Skeletal muscle tissue (tissue), 4 donors: ENCODE data around the gene SETD4. TPM values are rescaled to one million over a fixed set of nuclear protein-coding genes. Genes with fewer than 3 reads are reported as not detected.
"Not testable (repeated sequence)": the region's sequence is repeated elsewhere in the genome, so short reads cannot be mapped to it uniquely, and the experiment has no call there.

ENCODE experiments used
- H3K27ac ChIP-seq: one replicate; pipeline ENCODE4 v1.7.0; 2013; ENCODE audit warnings: mild to moderate bottlenecking, low read depth, low read length, inconsistent platforms
- H3K27me3 ChIP-seq, 3 donors: one replicate each; pipeline ENCODE4 v1.7.0; 2013; ENCODE audit warnings: low read length in 3 of 3; ENCODE audit not compliant: control insufficient read depth in 3 of 3, insufficient read depth in 3 of 3
- H3K36me3 ChIP-seq, 3 donors: one replicate each; pipeline ENCODE4 v1.7.0; 2013; ENCODE audit warnings: low read length in 3 of 3; ENCODE audit not compliant: control insufficient read depth in 3 of 3, insufficient read depth in 3 of 3
- H3K4me1 ChIP-seq, 3 donors: one replicate each; pipeline ENCODE4 v1.7.0; 2013; ENCODE audit warnings: low read length in 3 of 3, mild to moderate bottlenecking in 3 of 3; ENCODE audit not compliant: control insufficient read depth in 3 of 3, insufficient read depth in 3 of 3
- H3K4me3 ChIP-seq, 3 donors: one replicate each; pipeline ENCODE4 v1.7.0; 2013; ENCODE audit warnings: low read length in 3 of 3
- H3K9ac ChIP-seq, 3 donors: one replicate each; pipeline ENCODE4 v1.7.0; 2013; ENCODE audit warnings: low read length in 3 of 3, mild to moderate bottlenecking in 3 of 3, moderate library complexity in 2 of 3, low read depth in 1 of 3
- H3K9me3 ChIP-seq, 3 donors: one replicate each; pipeline ENCODE4 v1.7.0; 2013; ENCODE audit warnings: low read length in 3 of 3; ENCODE audit not compliant: control insufficient read depth in 3 of 3
- total RNA-seq: library from RNA; depleted of rRNA; stranded (reverse); fragments of >200 nt; gene quantifications from one replicate; pipeline ENCODE4 v1.2.3, GENCODE V29; 2014
- donor health status: Osteomylitis.

The SETD4 gene, protein sequence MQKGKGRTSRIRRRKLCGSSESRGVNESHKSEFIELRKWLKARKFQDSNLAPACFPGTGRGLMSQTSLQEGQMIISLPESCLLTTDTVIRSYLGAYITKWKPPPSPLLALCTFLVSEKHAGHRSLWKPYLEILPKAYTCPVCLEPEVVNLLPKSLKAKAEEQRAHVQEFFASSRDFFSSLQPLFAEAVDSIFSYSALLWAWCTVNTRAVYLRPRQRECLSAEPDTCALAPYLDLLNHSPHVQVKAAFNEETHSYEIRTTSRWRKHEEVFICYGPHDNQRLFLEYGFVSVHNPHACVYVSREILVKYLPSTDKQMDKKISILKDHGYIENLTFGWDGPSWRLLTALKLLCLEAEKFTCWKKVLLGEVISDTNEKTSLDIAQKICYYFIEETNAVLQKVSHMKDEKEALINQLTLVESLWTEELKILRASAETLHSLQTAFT
- 14.1 TPM for total RNA-seq

DNA sequence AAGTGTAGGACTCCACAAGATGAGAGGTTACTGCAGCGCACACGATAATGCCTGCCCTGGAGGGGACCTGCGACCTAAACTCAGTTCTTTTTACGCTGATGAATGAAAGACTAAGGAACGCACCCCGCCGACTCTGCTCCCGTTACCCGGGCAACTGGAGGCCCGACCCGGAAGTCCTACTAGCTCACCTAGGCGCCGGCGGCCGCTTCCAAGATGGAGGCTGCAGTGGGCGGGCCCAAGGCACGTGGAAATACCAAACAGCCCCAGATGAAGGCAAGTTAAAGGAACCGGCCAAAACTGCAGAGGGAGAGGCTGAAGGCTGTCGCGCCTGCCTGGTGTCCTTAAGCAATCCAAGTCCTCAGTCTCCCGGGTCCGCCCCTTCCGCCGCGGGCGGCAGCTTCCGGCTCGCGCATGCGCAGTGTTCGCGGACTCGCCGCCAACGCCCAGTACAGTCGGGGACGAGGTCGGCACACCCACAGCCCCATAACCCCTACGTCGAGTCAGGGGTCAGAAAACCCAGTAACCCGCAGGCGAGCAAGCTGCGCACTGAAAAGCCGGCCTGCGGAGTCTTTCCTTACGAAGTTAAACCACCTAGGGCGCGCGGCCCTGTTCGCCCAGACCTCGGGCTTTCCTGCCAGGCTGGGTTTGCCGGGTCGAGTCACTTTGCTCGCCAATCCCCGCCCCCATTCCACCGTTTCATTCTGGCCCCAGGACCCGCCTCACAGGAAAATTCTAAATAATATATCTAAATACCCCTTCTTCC, at the start of gene SETD4:
Gene SETD4 (minus strand): TSS at position 368 of the 763 bp plus-strand sequence. CDS start 1,638 bp downstream, outside the sequence.
- Histone ChIP-seq H3K9ac (peak within 1 kb of the TSS; percentile 89 to 91 (median 89)), H3K9me3 (no peaks in the 10 kb centered on the region), H3K4me3 (peak within 1 kb of the TSS; percentile 92 to 100 (median 100)), H3K36me3 (peaks cover 16 to 25% (median 21%) of the 10 kb centered on the region in 3 donors), H3K27me3 (no peaks in the 10 kb centered on the region), H3K4me1 (peaks cover 20 to 22% (median 21%) of the 10 kb centered on the region in 3 donors), H3K27ac (peak within 1 kb of the TSS; percentile 91)

DNA sequence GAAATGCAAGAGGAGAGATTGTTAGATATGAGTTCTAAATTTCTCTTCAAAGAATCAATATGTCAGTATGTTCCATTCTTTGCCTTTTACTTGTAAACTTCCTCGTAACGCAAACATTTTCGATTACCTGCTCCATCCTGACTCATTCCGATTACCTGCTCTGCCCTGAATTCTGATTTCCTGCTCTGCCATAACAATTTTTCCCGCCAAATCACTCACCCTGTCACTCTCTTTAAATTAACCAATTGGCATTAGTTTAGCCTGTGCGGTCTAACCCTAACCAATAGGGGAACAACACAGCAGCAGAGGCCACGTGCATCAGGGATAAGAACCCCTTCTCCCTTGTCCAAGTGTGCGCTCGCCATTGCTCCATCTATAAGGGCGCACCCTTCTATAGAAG, 49.5 kb upstream of the SETD4 start:
- H3K36me3 ChIP-seq, result peaks cover 0 to 2% (median 0%) of the 10 kb centered on the region in 3 donors
- no peak overlapping the region for H3K4me3 ChIP-seq
- no peak overlapping the region for H3K9ac ChIP-seq
- no peaks in the 10 kb centered on the region for H3K9me3 ChIP-seq
- H3K27me3 ChIP-seq, result peaks cover 5 to 7% (median 6%) of the 10 kb centered on the region in 3 donors
- H3K4me1 ChIP-seq, result peaks cover 6 to 9% (median 8%) of the 10 kb centered on the region in 3 donors
- no peak overlapping the region for H3K27ac ChIP-seq

DNA sequence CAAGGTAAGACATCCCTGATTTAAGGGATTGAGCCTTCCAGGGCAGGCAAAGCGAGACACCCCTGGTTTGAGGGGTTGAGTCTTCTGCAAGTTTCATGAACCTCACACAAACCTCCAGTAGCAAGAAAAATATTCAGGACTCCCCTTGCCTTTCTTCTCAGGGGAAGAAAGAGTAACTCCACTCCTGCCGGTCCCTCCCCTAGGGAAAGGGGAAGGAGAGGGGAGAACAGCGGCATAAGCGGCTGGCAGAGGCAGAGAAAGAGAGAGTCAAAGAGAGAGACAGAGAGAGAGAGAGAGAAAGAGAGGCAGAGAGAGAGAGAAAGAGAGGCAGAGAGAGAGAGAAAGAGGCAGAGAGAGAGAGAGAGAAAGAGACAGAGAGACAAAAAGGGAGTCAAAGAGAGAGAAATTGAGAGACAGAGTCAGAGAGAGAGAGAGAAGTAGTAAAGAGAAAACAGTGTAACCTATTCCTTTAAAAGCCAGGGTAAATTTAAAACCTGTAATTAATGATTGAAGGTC, 45.1 kb upstream of the SETD4 start:
- Histone ChIP-seq H3K27ac (no peak overlapping the region), H3K27me3 (peaks cover 6 to 9% (median 7%) of the 10 kb centered on the region in 3 donors), H3K4me3 (peak overlapping the region in 2 of 3 donors; percentile 69 to 70), H3K36me3 (no peaks in the 10 kb centered on the region), H3K9ac (peak overlapping the region in 1 of 3 donors; percentile 76), H3K9me3 (no peaks in the 10 kb centered on the region), H3K4me1 (peaks cover 5 to 9% (median 8%) of the 10 kb centered on the region in 3 donors)

DNA sequence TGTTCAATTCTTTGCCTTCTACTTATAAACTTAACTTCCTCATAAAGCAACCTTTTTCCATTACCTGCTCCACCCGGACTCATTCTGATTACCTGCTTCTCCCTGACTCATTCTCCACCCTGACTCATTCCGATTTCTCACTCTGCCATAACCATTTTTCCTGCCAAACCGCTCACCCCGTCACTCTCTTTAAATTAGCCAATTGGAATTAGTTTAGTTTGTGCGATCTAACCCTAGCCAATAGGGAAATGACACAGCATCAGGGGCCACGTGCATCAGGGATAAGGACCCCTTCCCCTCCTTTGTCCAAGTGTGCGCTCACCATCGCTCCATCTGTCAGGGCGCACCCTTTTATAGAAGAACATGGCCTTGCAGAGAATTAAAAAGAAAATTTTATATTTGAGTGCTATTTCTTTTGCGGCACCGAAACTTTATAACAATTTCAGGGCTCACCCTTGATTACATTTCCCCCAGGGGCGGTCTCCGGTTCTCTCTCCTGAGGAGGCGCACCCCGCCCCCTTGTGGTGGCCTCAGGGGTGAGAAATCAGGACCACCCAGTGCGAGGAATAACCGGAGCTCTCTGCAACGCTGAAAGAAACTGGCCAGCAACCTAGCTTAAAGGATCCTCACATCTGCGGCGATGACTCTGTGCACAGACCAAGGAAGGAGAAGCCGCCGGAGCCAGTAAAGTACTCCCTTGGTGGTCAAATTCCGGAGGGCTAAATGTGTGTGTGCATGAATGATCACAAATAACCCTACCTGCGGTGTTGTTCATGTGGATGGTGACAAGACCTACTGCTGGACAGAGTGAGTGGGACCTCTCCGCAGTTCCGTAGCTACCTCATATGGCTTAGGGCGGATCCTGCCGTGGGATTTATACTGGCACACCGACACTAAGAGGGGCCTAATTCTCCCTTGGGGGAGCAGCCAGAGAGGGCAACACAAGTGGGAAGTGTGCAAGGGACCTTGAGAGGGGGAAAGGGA, 44.3 kb upstream of the SETD4 start:
- peaks cover 6 to 9% (median 7%) of the 10 kb centered on the region in 3 donors for H3K27me3 ChIP-seq
- H3K4me1 ChIP-seq, result peaks cover 5 to 9% (median 8%) of the 10 kb centered on the region in 3 donors
- H3K36me3 ChIP-seq, result no peaks in the 10 kb centered on the region
- no peaks in the 10 kb centered on the region for H3K9me3 ChIP-seq
- peak overlapping the region in 2 of 3 donors; percentile 72 to 76 for H3K9ac ChIP-seq
- peak overlapping the region in 2 of 3 donors; percentile 69 to 70 for H3K4me3 ChIP-seq
- no peak overlapping the region for H3K27ac ChIP-seq

DNA sequence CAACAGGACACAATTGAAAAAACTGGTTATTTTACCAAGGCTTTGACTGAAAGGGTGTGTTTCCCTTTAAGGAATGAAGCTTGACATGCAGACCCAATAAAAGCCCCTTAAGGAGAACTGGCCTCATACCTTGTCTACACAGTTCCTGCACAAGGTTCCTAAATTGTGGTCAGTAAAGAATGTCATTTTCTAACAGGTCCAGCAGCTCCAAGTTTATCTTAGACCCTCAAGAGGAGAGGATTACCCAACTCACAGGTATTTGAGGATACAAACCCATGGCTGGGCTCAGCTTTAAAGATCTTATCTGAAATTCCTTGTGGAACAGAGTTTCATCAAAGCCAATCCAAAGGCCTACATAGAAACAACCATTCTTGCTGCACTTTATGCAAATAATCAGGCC, 43.1 kb upstream of the SETD4 start:
- Histone ChIP-seq H3K27me3 (peaks cover 6 to 9% (median 7%) of the 10 kb centered on the region in 3 donors), H3K4me1 (peaks cover 5 to 9% (median 8%) of the 10 kb centered on the region in 3 donors), H3K9ac (no peak overlapping the region), H3K9me3 (no peaks in the 10 kb centered on the region), H3K27ac (no peak overlapping the region), H3K36me3 (no peaks in the 10 kb centered on the region), H3K4me3 (no peak overlapping the region)

DNA sequence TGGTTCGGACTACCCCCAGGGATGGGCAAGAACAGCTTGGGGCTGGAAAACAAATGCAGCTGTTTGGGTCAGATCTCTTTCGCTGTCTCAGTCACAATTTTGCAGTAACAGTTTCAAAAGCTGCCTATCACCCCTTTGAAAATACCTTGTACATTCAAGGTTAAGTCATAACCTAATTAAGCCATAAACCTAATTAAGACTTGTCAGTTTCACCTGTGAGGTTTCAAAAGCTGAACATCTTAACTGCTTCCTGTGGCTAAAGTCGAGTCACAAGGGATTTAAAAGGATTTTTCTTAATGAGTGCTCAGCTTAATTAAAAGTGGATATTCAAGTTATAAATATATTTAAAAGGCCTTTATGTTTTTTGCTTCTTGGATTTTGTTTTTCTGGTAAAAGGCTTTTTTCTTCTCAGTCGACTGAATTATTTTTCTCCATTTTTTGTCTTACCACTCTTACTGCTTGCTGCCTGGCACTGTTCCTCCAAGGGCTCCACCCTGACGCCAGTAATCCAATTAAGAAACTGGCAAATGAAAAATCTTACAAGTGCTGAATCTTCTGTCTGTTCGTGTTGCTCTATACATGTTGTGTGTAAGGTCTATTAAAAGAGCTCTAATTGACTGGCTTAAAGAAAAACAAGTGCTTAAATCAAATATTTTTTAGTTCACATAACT, 40.8 kb upstream of the SETD4 start:
- Histone ChIP-seq H3K9me3 (no peaks in the 10 kb centered on the region), H3K27me3 (peaks cover 6 to 9% (median 7%) of the 10 kb centered on the region in 3 donors)

DNA sequence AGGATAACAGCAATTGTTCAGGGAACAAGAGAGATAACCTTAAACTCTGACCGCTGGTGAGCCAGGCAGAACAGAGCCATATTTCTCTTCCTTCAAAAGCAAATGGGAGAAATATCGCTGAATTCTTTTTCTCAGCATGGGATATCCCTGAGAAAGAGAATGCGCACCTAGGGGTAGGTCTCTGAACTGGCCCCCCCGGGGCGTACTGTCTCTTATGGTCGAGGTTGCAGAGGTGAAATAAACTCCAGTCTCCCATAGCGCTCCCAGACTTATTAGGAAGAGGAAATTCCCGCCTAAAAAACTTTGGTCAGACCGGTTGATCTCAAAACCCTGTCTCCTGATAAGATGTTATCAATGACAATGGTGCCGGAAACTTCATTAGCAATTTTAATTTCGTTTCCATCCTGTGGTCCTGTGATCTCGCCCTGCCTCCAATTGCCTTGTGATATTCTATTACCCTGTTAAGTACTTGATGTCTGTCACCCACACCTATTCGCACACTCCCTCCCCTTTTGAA, 39.4 kb upstream of the SETD4 start:
- H3K9me3 ChIP-seq, H3K27ac ChIP-seq, H3K9ac ChIP-seq, H3K36me3 ChIP-seq, H3K27me3 ChIP-seq, H3K4me3 ChIP-seq: not testable (repeated sequence)
- peaks cover 4 to 11% (median 5%) of the 10 kb centered on the region in 3 donors for H3K4me1 ChIP-seq

More for the DNA sequence above, 40.8 kb upstream of the SETD4 start:
- Histone ChIP-seq H3K27ac (no peak overlapping the region), H3K9ac (no peak overlapping the region), H3K4me1 (peaks cover 8 to 16% (median 9%) of the 10 kb centered on the region in 3 donors), H3K4me3 (no peak overlapping the region), H3K36me3 (no peaks in the 10 kb centered on the region)

DNA sequence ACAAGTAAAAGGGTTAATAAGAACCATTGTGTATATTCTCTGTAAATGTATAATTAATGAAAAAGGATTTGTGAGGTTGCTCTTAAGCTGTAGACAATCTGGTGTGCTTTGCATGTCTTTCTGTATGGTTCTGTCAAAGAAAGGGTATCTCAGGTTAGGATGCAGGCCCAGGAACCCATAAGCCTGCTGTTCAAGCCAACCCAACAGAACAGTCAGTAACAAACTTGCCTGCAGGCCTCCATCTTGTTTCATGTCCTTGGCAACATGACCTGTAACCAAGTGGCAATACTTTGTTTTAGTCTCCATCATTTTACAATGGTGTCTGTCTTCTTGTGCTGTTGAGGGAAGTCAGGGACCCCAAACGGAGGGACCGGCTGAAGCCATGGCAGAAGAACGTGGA, 38.7 kb upstream of the SETD4 start:
- H3K27ac ChIP-seq, result no peak overlapping the region
- H3K4me1 ChIP-seq, result peaks cover 0 to 7% (median 4%) of the 10 kb centered on the region in 3 donors
- H3K36me3 ChIP-seq, result no peaks in the 10 kb centered on the region
- no peak overlapping the region for H3K4me3 ChIP-seq
- no peaks in the 10 kb centered on the region for H3K9me3 ChIP-seq
- no peak overlapping the region for H3K9ac ChIP-seq
- no peaks in the 10 kb centered on the region for H3K27me3 ChIP-seq
